ENCODE data around the gene INHBE.
"Not testable (repeated sequence)": the region's sequence is repeated elsewhere in the genome, so short reads cannot be mapped to it uniquely, and the experiment has no call there.

Gene INHBE

DNA sequence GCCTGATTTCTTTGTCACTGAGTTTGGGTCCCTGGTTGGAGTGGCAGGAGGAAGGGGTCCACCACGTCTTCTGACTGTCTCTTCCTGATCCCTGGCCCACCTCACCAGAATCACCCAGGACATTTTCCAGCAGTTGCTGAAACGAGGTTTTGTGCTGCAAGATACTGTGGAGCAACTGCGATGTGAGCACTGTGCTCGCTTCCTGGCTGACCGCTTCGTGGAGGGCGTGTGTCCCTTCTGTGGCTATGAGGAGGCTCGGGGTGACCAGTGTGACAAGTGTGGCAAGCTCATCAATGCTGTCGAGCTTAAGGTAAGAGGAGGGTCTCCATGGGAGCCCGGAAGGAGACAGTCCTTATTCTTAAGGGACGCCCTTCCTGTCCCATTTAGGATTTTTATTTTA lies 45.1 kb downstream of the INHBE start:
- Histone ChIP-seq H3K4me1 (no peaks in the 10 kb centered on the region), H3K9ac (no peak overlapping the region), H3K36me3 (peaks cover 96 to 100% (median 98%) of the 10 kb centered on the region in 11 experiments), H4K20me1 (peaks cover 0 to 84% (median 26%) of the 10 kb centered on the region in 11 experiments; a peak in 14 of 22 replicates), H3K9me3 (replicated peaks in 1 of 11) (no peaks in the 10 kb centered on the region; a peak in 2 of 22 replicates), H3K27ac (no peak overlapping the region), H3K4me3 (no peak overlapping the region), H3K27me3 (no peaks in the 10 kb centered on the region), H3K4me2 (no peak overlapping the region)
- no peak for TF ChIP-seq Cebpa-rat (IDR thresholded peaks at IDR 0.05)

DNA sequence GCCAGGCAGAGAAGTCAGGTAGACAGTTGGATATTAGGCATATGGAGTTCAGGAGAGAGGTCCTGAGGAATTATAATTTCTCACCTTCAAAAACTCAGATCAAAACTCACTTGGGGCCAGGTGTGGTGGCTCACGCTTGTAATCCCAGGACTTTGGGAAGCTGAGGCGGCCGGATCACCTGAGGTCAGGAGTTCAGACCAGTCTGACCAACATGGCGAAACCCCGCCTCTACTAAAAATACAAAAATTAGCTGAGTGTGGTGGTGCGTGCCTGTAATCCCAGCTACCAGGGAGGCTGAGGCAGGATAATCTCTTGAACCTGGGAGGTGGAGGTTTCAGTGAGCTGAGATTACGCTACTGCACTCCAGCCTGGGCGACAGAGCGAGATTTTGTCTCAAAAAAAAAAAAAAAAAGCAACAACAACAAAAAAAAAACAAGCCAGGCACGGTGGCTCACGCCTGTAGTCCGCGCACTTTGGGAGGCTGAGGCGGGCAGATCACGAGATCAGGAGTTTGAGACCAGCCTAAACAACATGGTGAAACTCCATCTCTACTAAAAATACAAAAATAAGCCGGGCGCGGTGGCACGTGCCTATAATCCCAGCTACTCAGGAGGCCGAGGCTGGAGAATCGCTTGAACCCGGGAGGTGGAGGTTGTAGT lies 47.3 kb downstream of the INHBE start:
- Histone ChIP-seq H4K20me1 (peaks cover 0 to 85% (median 23%) of the 10 kb centered on the region in 11 experiments; a peak in 15 of 22 replicates), H3K36me3 (peaks cover 90 to 94% (median 93%) of the 10 kb centered on the region in 11 experiments), H3K9me3 (replicated peaks in 1 of 11) (peaks cover 0 to 11% (median 7%) of the 10 kb centered on the region in 11 experiments; a peak in 7 of 22 replicates)
- not testable (repeated sequence) for H3K27ac ChIP-seq, H3K4me1 ChIP-seq, H3K27me3 ChIP-seq, H3K4me2 ChIP-seq, H3K9ac ChIP-seq, H3K4me3 ChIP-seq

DNA sequence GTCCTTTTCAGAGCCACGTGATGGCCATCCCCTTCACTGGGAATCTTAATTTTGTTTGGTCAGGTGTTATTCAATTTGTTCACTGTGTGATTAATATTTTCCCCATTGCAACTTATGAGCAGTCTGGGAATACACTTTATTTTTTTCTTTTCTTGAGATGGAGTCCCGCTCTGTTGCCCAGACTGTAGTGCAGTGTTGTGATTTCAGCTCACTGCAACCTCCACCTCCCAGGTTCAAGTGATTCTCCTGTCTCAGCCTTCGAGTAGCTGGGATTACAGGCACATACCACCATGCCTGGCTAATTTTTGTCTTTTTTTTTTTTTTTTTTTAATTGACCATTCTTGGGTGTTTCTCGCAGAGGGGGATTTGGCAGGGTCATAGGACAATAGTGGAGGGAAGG lies 51.4 kb downstream of the INHBE start:
- H3K27ac ChIP-seq, H3K9ac ChIP-seq, H3K27me3 ChIP-seq, H3K4me2 ChIP-seq, H3K4me3 ChIP-seq: not testable (repeated sequence)
- Histone ChIP-seq H3K9me3 (replicated peaks in 1 of 11) (peaks cover 0 to 11% (median 7%) of the 10 kb centered on the region in 11 experiments; a peak in 7 of 22 replicates), H4K20me1 (peaks cover 12 to 73% (median 31%) of the 10 kb centered on the region in 11 experiments; a peak in 17 of 22 replicates), H3K4me1 (peaks cover 0 to 13% (median 5%) of the 10 kb centered on the region in 10 experiments; a peak in 6 of 20 replicates), H3K36me3 (peaks cover 82 to 90% (median 83%) of the 10 kb centered on the region in 11 experiments)
